ENCODE results near the gene EMC6. TPM values are rescaled to one million over a fixed set of nuclear protein-coding genes. Genes with fewer than 3 reads are reported as not detected.
A peak's percentile ranks its signal among the peaks of the same experiment; 100 is the strongest.

Gene EMC6
- total and polyA plus RNA-seq, 2 experiments from 2014 or later: 42.7 to 130 TPM

GRCh38 chr17:3693141-3693540, 24.5 kb downstream of the EMC6 start:
- no peak overlapping the region for H2AFZ ChIP-seq
- peaks cover 49% of the 10 kb centered on the region for H3K27me3 ChIP-seq
- WGBS (ENCODE audit: low lambda C conversion rate, missing lambda C conversion rate): 64% methylated on average over 4 of the region's 4 CpGs
- no peak overlapping the region for H3K4me3 ChIP-seq
- no peaks in the 10 kb centered on the region for H3K36me3 ChIP-seq (replicated peaks; ENCODE audit: insufficient read depth, low read depth)
- H3K9me2 ChIP-seq (replicated peaks; ENCODE audit: insufficient read depth): no peaks in the 10 kb centered on the region
- no peaks in the 10 kb centered on the region for H3K9me3 ChIP-seq (ENCODE audit: low read depth)
- H3K27ac ChIP-seq: no peak overlapping the region
- peaks cover 5% of the 10 kb centered on the region for H3K4me1 ChIP-seq (ENCODE audit: insufficient read depth)
- H3K4me2 ChIP-seq: no peak overlapping the region
- TF ChIP-seq EZH2 (IDR thresholded peaks at IDR 0.05; ENCODE audit: borderline replicate concordance) (no peak), CTCF (IDR thresholded peaks at IDR 0.05; ENCODE audit: poor library complexity) (no peak), EZH2phosphoT487 (IDR thresholded peaks at IDR 0.05; ENCODE audit: low read depth, severe bottlenecking, unreplicated experiment) (no peak)
- no peaks in the 10 kb centered on the region for H4K20me1 ChIP-seq (ENCODE audit: insufficient read depth, poor library complexity, severe bottlenecking)
- no peak for DNase-seq (ENCODE audit: low spot score)
- no peaks in the 10 kb centered on the region for H3K79me2 ChIP-seq

- Histone ChIP-seq H3K79me2 (no peaks in the 10 kb centered on the region), H3K27me3 (peaks cover 52% of the 10 kb centered on the region), H3K9me3 (ENCODE audit: low read depth) (no peaks in the 10 kb centered on the region), H3K4me1 (ENCODE audit: insufficient read depth) (peaks cover 5% of the 10 kb centered on the region), H4K20me1 (ENCODE audit: insufficient read depth, poor library complexity, severe bottlenecking) (no peaks in the 10 kb centered on the region), H3K4me3 (no peak overlapping the region), H2AFZ (no peak overlapping the region), H3K9me2 (replicated peaks; ENCODE audit: insufficient read depth) (no peaks in the 10 kb centered on the region), H3K27ac (no peak overlapping the region), H3K36me3 (replicated peaks; ENCODE audit: insufficient read depth, low read depth) (no peaks in the 10 kb centered on the region), H3K4me2 (no peak overlapping the region)
- TF ChIP-seq EZH2phosphoT487 (IDR thresholded peaks at IDR 0.05; ENCODE audit: low read depth, severe bottlenecking, unreplicated experiment): no peak
- TF ChIP-seq CTCF (IDR thresholded peaks at IDR 0.05; ENCODE audit: poor library complexity): no peak
- TF ChIP-seq EZH2 (IDR thresholded peaks at IDR 0.05; ENCODE audit: borderline replicate concordance): no peak
- DNase-seq (ENCODE audit: low spot score): no peak
- 87% methylated on average over 9 of the region's 9 CpGs for WGBS (ENCODE audit: low lambda C conversion rate, missing lambda C conversion rate)
Measured at GRCh38 chr17:3693829-3694231, 25.2 kb downstream of the EMC6 start.

GRCh38 chr17:3695129-3695722, 26.6 kb downstream of the EMC6 start:
- WGBS (ENCODE audit: low lambda C conversion rate, missing lambda C conversion rate): 48% methylated on average over 12 of the region's 17 CpGs
- no peak overlapping the region for H2AFZ ChIP-seq

More at GRCh38 chr17:3695129-3695722, 26.6 kb downstream of the EMC6 start:
- H3K4me2 ChIP-seq: peak overlapping the region; percentile 97
- H3K4me1 ChIP-seq (ENCODE audit: insufficient read depth): peaks cover 5% of the 10 kb centered on the region
- no peak for DNase-seq (ENCODE audit: low spot score)
- no peaks in the 10 kb centered on the region for H3K9me2 ChIP-seq (replicated peaks; ENCODE audit: insufficient read depth)
- H3K36me3 ChIP-seq (replicated peaks; ENCODE audit: insufficient read depth, low read depth): no peaks in the 10 kb centered on the region
- no peaks in the 10 kb centered on the region for H3K9me3 ChIP-seq (ENCODE audit: low read depth)
- no peak overlapping the region for H3K27ac ChIP-seq
- no peak overlapping the region for H3K4me3 ChIP-seq
- H3K79me2 ChIP-seq: no peaks in the 10 kb centered on the region
- TF ChIP-seq EZH2 (IDR thresholded peaks at IDR 0.05; ENCODE audit: borderline replicate concordance): no peak
- no peak for TF ChIP-seq CTCF (IDR thresholded peaks at IDR 0.05; ENCODE audit: poor library complexity)
- TF ChIP-seq EZH2phosphoT487 (IDR thresholded peaks at IDR 0.05; ENCODE audit: low read depth, severe bottlenecking, unreplicated experiment): no peak
- H3K27me3 ChIP-seq: peaks cover 52% of the 10 kb centered on the region
- H4K20me1 ChIP-seq (ENCODE audit: insufficient read depth, poor library complexity, severe bottlenecking): no peaks in the 10 kb centered on the region

All from hepatocyte (in vitro differentiated cells).